ENCODE data around the gene FBXO3.
A peak's percentile ranks its signal among the peaks of the same experiment; 100 is the strongest.

DNA sequence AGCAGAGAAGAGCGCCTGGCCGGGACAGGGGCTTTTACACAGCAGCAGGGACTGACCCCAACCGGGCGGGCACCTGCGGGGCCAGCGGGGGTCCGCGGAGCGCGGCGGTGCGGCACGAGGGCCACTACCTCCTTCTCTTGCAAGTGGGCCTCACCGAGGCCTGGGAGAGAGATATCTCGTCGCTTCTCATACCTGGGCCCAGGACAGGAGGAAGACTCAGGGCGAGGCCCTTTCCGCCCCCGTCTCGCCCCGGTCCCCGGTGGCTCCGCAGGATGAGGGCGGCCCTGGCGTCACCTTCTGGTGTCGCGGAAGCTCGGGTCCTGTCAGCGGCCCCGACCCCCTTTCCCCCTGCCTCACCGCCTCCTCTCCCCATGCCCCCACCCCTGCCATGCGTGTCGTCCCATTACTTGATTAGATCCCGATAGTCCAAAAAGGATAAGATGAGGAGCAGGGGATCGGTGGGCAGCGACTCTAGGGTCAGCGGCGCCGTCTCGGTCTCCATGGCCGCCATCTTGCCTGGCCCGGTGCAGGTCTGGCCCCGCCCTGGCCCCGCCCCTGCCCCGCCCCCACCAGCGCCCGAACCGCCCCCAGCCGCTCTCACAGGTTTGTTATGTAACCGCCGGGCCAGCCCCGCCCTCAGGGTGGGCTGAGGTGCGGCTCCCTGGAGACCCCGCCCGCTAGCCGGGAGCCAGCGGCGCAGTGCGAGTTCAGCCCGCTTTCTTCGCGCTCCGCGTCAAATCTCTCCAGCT lies at the start of gene FBXO3:
- TF ChIP-seq YY1 (IDR thresholded peaks at IDR 0.05; ENCODE audit: insufficient read depth, insufficient read length) (peak; percentile 52), SUZ12 (IDR thresholded peaks at IDR 0.05; ENCODE audit: extremely low read depth, insufficient read depth, insufficient read length) (no peak)

Data from NT2/D1 (cell line).